Stimulated activated CD4-positive, alpha-beta T cell treated with anti-CD3 and anti-CD28 coated beads, Interleukin-12 subunit alpha, Interleukin-12 subunit beta, amount 100 ng/mL, for 48 hours (primary cell): ENCODE data around the gene EHMT1.

Experiments
- DNase-seq, 3 donors: peaks; one replicate each; pipeline ENCODE4 v3.0.0-alpha.2; 2020; ENCODE audit warnings: low read depth in 2 of 3, low spot score in 1 of 3

EHMT1 gene

GRCh38 chr9:137738703-137739102 is 119.9 kb downstream of the EHMT1 start:
- DNase-seq, result no peak

- no peak for DNase-seq
These were observed 120.8 kb downstream of the EHMT1 start for GRCh38 chr9:137739371-137740309.

GRCh38 chr9:137740312-137740711 is 121.5 kb downstream of the EHMT1 start:
- no peak for DNase-seq

- DNase-seq, result no peak
These were observed 122.5 kb downstream of the EHMT1 start for GRCh38 chr9:137741330-137741729.

- DNase-seq, result no peak
These were observed 123.9 kb downstream of the EHMT1 start for GRCh38 chr9:137742698-137743097.

- no peak for DNase-seq
These were observed 124.9 kb downstream of the EHMT1 start for GRCh38 chr9:137743695-137744094.

GRCh38 chr9:137744632-137745183 is 125.9 kb downstream of the EHMT1 start:
- DNase-seq, result no peak

- DNase-seq, result no peak
These were observed 126.8 kb downstream of the EHMT1 start for GRCh38 chr9:137745541-137745991.

- DNase-seq, result no peak
These were observed 129.5 kb downstream of the EHMT1 start for GRCh38 chr9:137748311-137748710.

- no peak for DNase-seq
These were observed 129.9 kb downstream of the EHMT1 start for GRCh38 chr9:137748741-137749140.

GRCh38 chr9:137749511-137749910 is 130.7 kb downstream of the EHMT1 start:
- no peak for DNase-seq

- no peak for DNase-seq
These were observed 131.2 kb downstream of the EHMT1 start for GRCh38 chr9:137750007-137750406.

GRCh38 chr9:137750566-137750965 is 131.8 kb downstream of the EHMT1 start:
- DNase-seq, result no peak

GRCh38 chr9:137751616-137752015 is 132.8 kb downstream of the EHMT1 start:
- no peak for DNase-seq

- no peak for DNase-seq
These were observed 133.6 kb downstream of the EHMT1 start for GRCh38 chr9:137752426-137752825.

- no peak for DNase-seq
These were observed 134.5 kb downstream of the EHMT1 start for GRCh38 chr9:137753192-137753765.

- no peak for DNase-seq
These were observed 136.6 kb downstream of the EHMT1 start for GRCh38 chr9:137755261-137755927.

GRCh38 chr9:137756045-137756744 is 137.4 kb downstream of the EHMT1 start:
- DNase-seq, result no peak

- no peak for DNase-seq
These were observed 138.3 kb downstream of the EHMT1 start for GRCh38 chr9:137757139-137757538.

- DNase-seq, result peak in 1 of 3 donors; percentile 35
These were observed 138.8 kb downstream of the EHMT1 start for GRCh38 chr9:137757613-137758029.

GRCh38 chr9:137758067-137758466 is 139.3 kb downstream of the EHMT1 start:
- DNase-seq, result no peak
